SJCRH30 (cell line): Measurements from ENCODE around the gene ZHX3. TPM values are rescaled to one million over a fixed set of nuclear protein-coding genes. Genes with fewer than 3 reads are reported as not detected.
"Not testable (repeated sequence)": the region's sequence is repeated elsewhere in the genome, so short reads cannot be mapped to it uniquely, and the experiment has no call there.

Source experiments
- DNase-seq, 2 experiments: peaks; one replicate each; pipeline ENCODE4 v3.0.0-alpha.2; 2015 to 2020
- H3K27ac ChIP-seq: fragments of 250-450 bp; sonication (Bioruptor Pico); 2 replicates; pipeline ENCODE4 v1.5.1; 2020; ENCODE audit warnings: mild to moderate bottlenecking, moderate library complexity
- H3K27me3 ChIP-seq: fragments of 250-450 bp; sonication (Bioruptor Pico); 2 replicates; pipeline ENCODE4 v1.5.1; 2020; ENCODE audit warnings: mild to moderate bottlenecking, moderate library complexity
- H3K36me3 ChIP-seq: fragments of 250-450 bp; sonication (Bioruptor Pico); 2 replicates; pipeline ENCODE4 v1.5.1; 2020; ENCODE audit warnings: mild to moderate bottlenecking, moderate library complexity
- H3K4me1 ChIP-seq: fragments of 250-450 bp; sonication (Bioruptor Pico); 2 replicates; pipeline ENCODE4 v1.5.1; 2020; ENCODE audit warnings: mild to moderate bottlenecking, moderate library complexity
- H3K4me3 ChIP-seq: fragments of 250-450 bp; sonication (Bioruptor Pico); 2 replicates; pipeline ENCODE4 v1.5.1; 2020; ENCODE audit warnings: mild to moderate bottlenecking, moderate library complexity
- H3K9me3 ChIP-seq: fragments of 250-450 bp; sonication (Bioruptor Pico); replicated peaks from 2 replicates; pipeline ENCODE4 v1.5.1; 2020; ENCODE audit warnings: mild to moderate bottlenecking, moderate library complexity
- total RNA-seq: library from RNA; depleted of rRNA; stranded (reverse); fragments of >200 nt; shearing (Covaris generic); gene quantifications from 2 replicates; pipeline ENCODE4 v1.2.3, GENCODE V29; 2014

Gene ZHX3
- total RNA-seq, 1 experiment from 2014 or later = 16.2 TPM

- Histone ChIP-seq H3K9me3 (no peaks in the 10 kb centered on the region), H3K36me3 (no peaks in the 10 kb centered on the region), H3K4me1 (peaks cover 5% of the 10 kb centered on the region; the same call in 1 of the 2 replicates), H3K4me3 (peak overlapping the region; percentile 3; the same call in 1 of the 2 replicates), H3K27me3 (no peaks in the 10 kb centered on the region), H3K27ac (peak overlapping the region; percentile 15)
- DNase-seq = peak; percentile 74 to 78
Measured at GRCh38 chr20:41329435-41330342, 12.2 kb upstream of the ZHX3 start.

GRCh38 chr20:41327178-41327577 is 9.6 kb upstream of the ZHX3 start:
- Histone ChIP-seq H3K9me3 (no peaks in the 10 kb centered on the region), H3K4me1 (peaks cover 5% of the 10 kb centered on the region; the same call in 1 of the 2 replicates), H3K4me3 (no peak overlapping the region), H3K27me3 (no peaks in the 10 kb centered on the region), H3K36me3 (no peaks in the 10 kb centered on the region), H3K27ac (no peak overlapping the region)
- DNase-seq = no peak

- peaks cover 9% of the 10 kb centered on the region for H3K4me1 ChIP-seq
- no peak overlapping the region for H3K4me3 ChIP-seq
- DNase-seq = no peak
- H3K27me3 ChIP-seq = no peaks in the 10 kb centered on the region
- no peaks in the 10 kb centered on the region for H3K9me3 ChIP-seq
- H3K36me3 ChIP-seq = no peaks in the 10 kb centered on the region
- H3K27ac ChIP-seq = no peak overlapping the region
Measured at GRCh38 chr20:41320976-41321375, 3.4 kb upstream of the ZHX3 start.

- Histone ChIP-seq H3K4me3 (no peak overlapping the region), H3K9me3 (no peaks in the 10 kb centered on the region), H3K27me3 (no peaks in the 10 kb centered on the region), H3K27ac (no peak overlapping the region), H3K4me1 (peaks cover 10% of the 10 kb centered on the region), H3K36me3 (no peaks in the 10 kb centered on the region)
- no peak for DNase-seq
Measured at GRCh38 chr20:41320441-41320840, 2.9 kb upstream of the ZHX3 start.

GRCh38 chr20:41318271-41318649 is 729 bp upstream of the ZHX3 start:
- no peaks in the 10 kb centered on the region for H3K36me3 ChIP-seq
- H3K27me3 ChIP-seq = no peaks in the 10 kb centered on the region
- peak overlapping the region; percentile 83 for H3K4me3 ChIP-seq
- no peak overlapping the region for H3K27ac ChIP-seq
- H3K9me3 ChIP-seq = no peaks in the 10 kb centered on the region
- DNase-seq = no peak
- peaks cover 19% of the 10 kb centered on the region for H3K4me1 ChIP-seq

- H3K4me1 ChIP-seq = peaks cover 19% of the 10 kb centered on the region
- H3K4me3 ChIP-seq = peak overlapping the region; percentile 83
- no peaks in the 10 kb centered on the region for H3K27me3 ChIP-seq
- no peaks in the 10 kb centered on the region for H3K9me3 ChIP-seq
- no peaks in the 10 kb centered on the region for H3K36me3 ChIP-seq
- peak; percentile 87 to 88 for DNase-seq
- peak overlapping the region; percentile 51 for H3K27ac ChIP-seq
Measured at GRCh38 chr20:41316602-41317545, 657 bp downstream of the ZHX3 start.

- DNase-seq = no peak
- no peak overlapping the region for H3K27ac ChIP-seq
- peak overlapping the region; percentile 83 for H3K4me3 ChIP-seq
Measured at GRCh38 chr20:41316051-41316450, 1.5 kb downstream of the ZHX3 start.

GRCh38 chr20:41314386-41314785 is 3.1 kb downstream of the ZHX3 start:
- Histone ChIP-seq H3K9me3 (no peaks in the 10 kb centered on the region), H3K27me3 (no peaks in the 10 kb centered on the region), H3K27ac (no peak overlapping the region), H3K36me3 (no peaks in the 10 kb centered on the region; the same call in 1 of the 2 replicates), H3K4me1 (peaks cover 19% of the 10 kb centered on the region), H3K4me3 (no peak overlapping the region)
- peak in 1 of 2 experiments; percentile 40 for DNase-seq

More at GRCh38 chr20:41316051-41316450, 1.5 kb downstream of the ZHX3 start:
- Histone ChIP-seq H3K36me3 (no peaks in the 10 kb centered on the region; the same call in 1 of the 2 replicates), H3K27me3 (no peaks in the 10 kb centered on the region), H3K4me1 (peaks cover 19% of the 10 kb centered on the region), H3K9me3 (no peaks in the 10 kb centered on the region)

GRCh38 chr20:41312009-41312408 is 5.5 kb downstream of the ZHX3 start:
- H3K4me1 ChIP-seq = peaks cover 15% of the 10 kb centered on the region
- H3K27ac ChIP-seq, H3K4me3 ChIP-seq, DNase-seq, H3K36me3 ChIP-seq, H3K27me3 ChIP-seq, H3K9me3 ChIP-seq: not testable (repeated sequence)

GRCh38 chr20:41309817-41310216 is 7.7 kb downstream of the ZHX3 start:
- Histone ChIP-seq H3K9me3 (no peaks in the 10 kb centered on the region), H3K27ac (no peak overlapping the region), H3K36me3 (no peaks in the 10 kb centered on the region; the same call in 1 of the 2 replicates), H3K4me3 (no peak overlapping the region), H3K4me1 (peaks cover 9% of the 10 kb centered on the region), H3K27me3 (no peaks in the 10 kb centered on the region)
- DNase-seq = no peak

GRCh38 chr20:41308726-41309413 is 8.7 kb downstream of the ZHX3 start:
- no peaks in the 10 kb centered on the region; the same call in 1 of the 2 replicates for H3K36me3 ChIP-seq
- H3K4me1 ChIP-seq = peaks cover under 1% of the 10 kb centered on the region; the same call in 1 of the 2 replicates
- DNase-seq = no peak
- no peaks in the 10 kb centered on the region for H3K27me3 ChIP-seq
- H3K9me3 ChIP-seq = no peaks in the 10 kb centered on the region
- H3K4me3 ChIP-seq = no peak overlapping the region
- H3K27ac ChIP-seq = no peak overlapping the region

- Histone ChIP-seq H3K9me3 (no peaks in the 10 kb centered on the region), H3K27ac (no peak overlapping the region), H3K36me3 (no peaks in the 10 kb centered on the region; the same call in 1 of the 2 replicates), H3K4me3 (no peak overlapping the region), H3K4me1 (no peaks in the 10 kb centered on the region), H3K27me3 (no peaks in the 10 kb centered on the region)
- DNase-seq = no peak
Measured at GRCh38 chr20:41308290-41308711, 9.2 kb downstream of the ZHX3 start.

GRCh38 chr20:41307021-41307420 is 10.5 kb downstream of the ZHX3 start:
- Histone ChIP-seq H3K36me3 (no peaks in the 10 kb centered on the region; the same call in 1 of the 2 replicates), H3K27me3 (no peaks in the 10 kb centered on the region), H3K9me3 (no peaks in the 10 kb centered on the region; the same call in 1 of the 2 replicates), H3K4me1 (no peaks in the 10 kb centered on the region), H3K4me3 (no peak overlapping the region), H3K27ac (no peak overlapping the region)
- DNase-seq = no peak

- Histone ChIP-seq H3K36me3 (no peaks in the 10 kb centered on the region; the same call in 1 of the 2 replicates), H3K4me1 (no peaks in the 10 kb centered on the region), H3K9me3 (no peaks in the 10 kb centered on the region; the same call in 1 of the 2 replicates), H3K27me3 (no peaks in the 10 kb centered on the region), H3K27ac (no peak overlapping the region), H3K4me3 (no peak overlapping the region)
- no peak for DNase-seq
Measured at GRCh38 chr20:41306061-41306727, 11.3 kb downstream of the ZHX3 start.
